Spinal cord (tissue), 10 donors: ENCODE results near the gene RGS8. TPM values are rescaled to one million over a fixed set of nuclear protein-coding genes. Genes with fewer than 3 reads are reported as not detected.

Source experiments
- DNase-seq, 6 donors: peaks; one replicate each; pipeline versions ENCODE4 v3.0.0 to v3.0.0-alpha.2; 2013 to 2015; ENCODE audit warnings: low spot score in 6 of 6, low read depth in 4 of 6
- H3K27ac ChIP-seq: one replicate; pipeline ENCODE4 v1.5.1; 2013; ENCODE audit warnings: low read depth, low read length, control low read depth
- H3K27me3 ChIP-seq: one replicate; pipeline ENCODE4 v1.6.1; 2013; ENCODE audit warnings: low read length; ENCODE audit not compliant: control insufficient read depth, insufficient read depth
- H3K36me3 ChIP-seq: one replicate; pipeline ENCODE4 v1.6.1; 2013; ENCODE audit warnings: low read length; ENCODE audit not compliant: control insufficient read depth, insufficient read depth
- H3K4me1 ChIP-seq: one replicate; pipeline ENCODE4 v1.6.1; 2013; ENCODE audit warnings: low read length; ENCODE audit not compliant: control insufficient read depth, insufficient read depth
- H3K4me3 ChIP-seq: one replicate; pipeline ENCODE4 v1.5.1; 2013; ENCODE audit warnings: low read depth, low read length, control low read depth
- H3K9me3 ChIP-seq: one replicate; pipeline ENCODE4 v1.6.1; 2013; ENCODE audit warnings: low read length; ENCODE audit not compliant: control insufficient read depth, insufficient read depth
- WGBS: methylation state at CpG from one replicate; pipeline ENCODE4 v1.1.5; 2013; ENCODE audit warnings: missing lambda C conversion rate; ENCODE audit not compliant: insufficient coverage; 5-methylcytosine and 5-hydroxymethylcytosine counted together
- polyA plus RNA-seq, 2 donors: library from polyadenylated mRNA; unstranded; fragments of 120-200 nt; gene quantifications; one replicate each; pipeline ENCODE4 v1.2.1, GENCODE V29; 2013; ENCODE audit not compliant: insufficient read length in 2 of 2
- total RNA-seq, 2 donors: library from RNA; depleted of rRNA in 1 of 2; stranded (reverse); fragments of 120-200 nt in 1 of 2; fragments of >200 nt in 1 of 2; gene quantifications; one replicate each; pipeline versions ENCODE4 v1.2.3 to v1.2.4, GENCODE V29; 2013 to 2014
- donor health status: healthy.

RGS8 gene
- total and polyA plus RNA-seq, 4 donors = 6.8 to 9.4 (median 8.2) TPM

GRCh38 chr1:182644886-182645285, 39.5 kb downstream of the RGS8 start:
- H3K36me3 ChIP-seq = no peaks in the 10 kb centered on the region
- WGBS = 82% methylated on average over 3 of the region's 4 CpGs
- peaks cover 2% of the 10 kb centered on the region for H3K4me1 ChIP-seq
- no peak overlapping the region for H3K4me3 ChIP-seq
- H3K27ac ChIP-seq = no peak overlapping the region
- no peaks in the 10 kb centered on the region for H3K27me3 ChIP-seq
- H3K9me3 ChIP-seq = no peaks in the 10 kb centered on the region
- DNase-seq = no peak

DNA sequence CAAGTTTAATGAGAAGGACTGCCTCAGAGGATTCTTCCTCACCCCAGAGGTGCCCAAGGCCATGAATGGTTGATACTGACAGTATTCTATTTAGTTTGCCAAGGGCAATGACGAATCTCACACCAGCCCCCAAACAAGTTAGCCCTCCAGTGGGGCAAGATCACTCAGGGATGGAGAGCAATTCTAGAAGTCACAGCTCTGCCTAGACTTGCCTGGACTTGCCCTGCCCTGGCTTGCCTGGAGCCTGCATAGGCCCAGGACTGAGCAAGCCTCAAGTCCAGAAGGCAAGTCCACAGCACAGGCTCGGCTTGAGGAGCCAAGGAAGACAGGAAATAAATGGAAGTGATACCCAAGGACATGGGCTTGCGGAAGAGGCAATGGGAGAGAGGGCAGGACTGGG, 40.7 kb downstream of the RGS8 start:
- Histone ChIP-seq H3K4me1 (peaks cover 2% of the 10 kb centered on the region), H3K36me3 (no peaks in the 10 kb centered on the region), H3K9me3 (no peaks in the 10 kb centered on the region), H3K27me3 (no peaks in the 10 kb centered on the region), H3K27ac (no peak overlapping the region), H3K4me3 (no peak overlapping the region)
- WGBS = 97% methylated on average over 3 of the region's 3 CpGs
- no peak for DNase-seq

DNA sequence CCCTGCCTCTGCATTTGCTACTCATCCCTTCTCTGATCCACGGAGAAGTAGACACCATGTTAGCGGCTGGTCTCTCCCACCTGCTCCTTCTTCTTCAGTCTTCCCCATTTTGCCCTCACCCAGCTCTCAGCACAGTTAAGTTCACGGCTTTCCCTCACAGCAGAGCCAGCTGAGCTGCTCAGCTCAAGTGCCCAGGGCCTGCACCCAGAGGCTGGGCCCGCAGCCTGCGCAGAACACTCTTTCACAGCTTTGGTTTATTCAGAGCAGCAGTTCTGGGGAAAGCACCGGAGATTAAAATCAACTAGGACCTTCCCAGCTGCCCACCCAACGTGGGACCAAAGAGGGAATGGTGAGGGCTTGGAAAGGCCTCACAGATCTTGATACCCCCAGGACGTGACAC, 41.9 kb downstream of the RGS8 start:
- no peak for DNase-seq
- 97% methylated on average over 5 of the region's 8 CpGs for WGBS
- Histone ChIP-seq H3K36me3 (no peaks in the 10 kb centered on the region), H3K4me3 (no peak overlapping the region), H3K9me3 (no peaks in the 10 kb centered on the region), H3K4me1 (peaks cover 2% of the 10 kb centered on the region), H3K27ac (no peak overlapping the region), H3K27me3 (no peaks in the 10 kb centered on the region)

- H3K9me3 ChIP-seq = no peaks in the 10 kb centered on the region
- no peak overlapping the region for H3K4me3 ChIP-seq
- no peaks in the 10 kb centered on the region for H3K36me3 ChIP-seq
- H3K4me1 ChIP-seq = peaks cover 2% of the 10 kb centered on the region
- no peaks in the 10 kb centered on the region for H3K27me3 ChIP-seq
- DNase-seq = no peak
- WGBS = 66% methylated on average over 4 of the region's 5 CpGs
- H3K27ac ChIP-seq = no peak overlapping the region
Measured at GRCh38 chr1:182641561-182641960, 42.8 kb downstream of the RGS8 start.

GRCh38 chr1:182639330-182639729, 45.1 kb downstream of the RGS8 start:
- H3K36me3 ChIP-seq = no peaks in the 10 kb centered on the region
- H3K27me3 ChIP-seq = no peaks in the 10 kb centered on the region
- H3K4me3 ChIP-seq = no peak overlapping the region
- no peak overlapping the region for H3K27ac ChIP-seq
- peaks cover 12% of the 10 kb centered on the region for H3K4me1 ChIP-seq
- no peak for DNase-seq
- WGBS = no CpG with 5 or more reads among the region's 1 CpG
- H3K9me3 ChIP-seq = no peaks in the 10 kb centered on the region

GRCh38 chr1:182637769-182638168, 46.6 kb downstream of the RGS8 start:
- no peaks in the 10 kb centered on the region for H3K27me3 ChIP-seq

DNA sequence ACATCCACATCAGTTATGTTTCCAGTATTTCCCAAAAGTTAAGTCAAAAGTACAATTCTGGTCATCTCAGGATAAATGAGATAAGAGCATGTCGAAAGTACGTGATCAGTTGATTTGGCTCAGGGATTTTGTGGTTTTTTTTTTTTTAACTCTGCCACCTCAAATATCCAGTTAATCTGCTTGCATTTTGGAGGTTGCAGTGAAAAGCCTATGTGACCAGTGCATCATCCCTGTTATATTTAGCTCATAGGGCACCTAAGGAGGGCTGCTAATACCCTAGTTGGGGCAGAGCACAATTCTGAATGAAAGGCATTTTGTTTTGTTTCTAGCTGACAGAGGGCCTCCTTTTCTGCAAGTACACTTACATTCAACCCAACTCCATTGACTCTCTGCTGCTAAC, 48.5 kb downstream of the RGS8 start:
- DNase-seq = no peak
- Histone ChIP-seq H3K4me3 (no peak overlapping the region), H3K27ac (no peak overlapping the region), H3K27me3 (no peaks in the 10 kb centered on the region), H3K9me3 (no peaks in the 10 kb centered on the region), H3K4me1 (peaks cover 13% of the 10 kb centered on the region), H3K36me3 (no peaks in the 10 kb centered on the region)
- WGBS = no CpG with 5 or more reads among the region's 2 CpGs

More at GRCh38 chr1:182637769-182638168, 46.6 kb downstream of the RGS8 start:
- Histone ChIP-seq H3K9me3 (no peaks in the 10 kb centered on the region), H3K4me3 (no peak overlapping the region), H3K27ac (no peak overlapping the region), H3K36me3 (no peaks in the 10 kb centered on the region), H3K4me1 (peaks cover 15% of the 10 kb centered on the region)
- no peak for DNase-seq
- WGBS = 57% methylated on average over 3 of the region's 5 CpGs

Other genes starting within 250 kb of the RGS8 start
- under 1 TPM; under 0.01 to 0.11 TPM for gene RGSL1, start 234.4 kb downstream of the RGS8 start, total RNA-seq
- gene RGSL1, start 234.4 kb downstream of the RGS8 start, polyA plus RNA-seq = under 1 TPM in 1 of 2 donors, not detected in 1; 0.30 TPM
- 10 to 100 TPM; 10.4 to 18.3 TPM for gene RNASEL, start 95.3 kb downstream of the RGS8 start, total RNA-seq
- gene RNASEL, start 95.3 kb downstream of the RGS8 start, polyA plus RNA-seq = 1 to 10 TPM; 4.6 to 5.0 TPM
- gene RGS16, start 80.2 kb downstream of the RGS8 start, total RNA-seq = 10 to 100 TPM in 1 of 2 donors, 1 to 10 TPM in 1; 7.4 to 13.1 TPM
- 10 to 100 TPM; 15.0 to 18.5 TPM for gene RGS16, start 80.2 kb downstream of the RGS8 start, polyA plus RNA-seq
- 10 to 100 TPM; 14.3 to 60.3 TPM for gene NPL, start 105.2 kb upstream of the RGS8 start, total RNA-seq
- 10 to 100 TPM; 17.3 to 18.3 TPM for gene NPL, start 105.2 kb upstream of the RGS8 start, polyA plus RNA-seq
- gene DHX9, start 154.8 kb upstream of the RGS8 start, total RNA-seq = 100 to 1,000 TPM; 163 to 183 TPM
- gene DHX9, start 154.8 kb upstream of the RGS8 start, polyA plus RNA-seq = 100 to 1,000 TPM; 178 to 195 TPM